Measurements from ENCODE around the gene GPR37L1.
"Not testable (repeated sequence)": the region's sequence is repeated elsewhere in the genome, so short reads cannot be mapped to it uniquely, and the experiment has no call there.

The GPR37L1 gene

GRCh38 chr1:202155478-202156021 lies 32.8 kb downstream of the GPR37L1 start:
- DNase-seq = no peak

- no peak for DNase-seq
Observed at GRCh38 chr1:202156590-202156989, 33.9 kb downstream of the GPR37L1 start.

GRCh38 chr1:202157945-202158344 lies 35.2 kb downstream of the GPR37L1 start:
- DNase-seq = no peak

- DNase-seq = no peak
Observed at GRCh38 chr1:202158810-202159533, 36.3 kb downstream of the GPR37L1 start.

GRCh38 chr1:202159534-202160371 lies 37.0 kb downstream of the GPR37L1 start:
- no peak for DNase-seq

- no peak for DNase-seq
Observed at GRCh38 chr1:202160377-202160940, 37.7 kb downstream of the GPR37L1 start, which contains the start of gene PTPN7. Gene PTPN7, minus strand, starts transcription at chr1:202160602. Its CDS starts 1,200 bp downstream, at chr1:202159402.

- no peak for DNase-seq
Observed at GRCh38 chr1:202161151-202162046, 38.7 kb downstream of the GPR37L1 start.

GRCh38 chr1:202162047-202162417 lies 39.3 kb downstream of the GPR37L1 start:
- no peak for DNase-seq

GRCh38 chr1:202162418-202163280 lies 39.9 kb downstream of the GPR37L1 start:
- DNase-seq = no peak

- no peak for DNase-seq
Observed at GRCh38 chr1:202163281-202164270, 40.9 kb downstream of the GPR37L1 start.

- DNase-seq = no peak
Observed at GRCh38 chr1:202164271-202165037, 41.7 kb downstream of the GPR37L1 start.

GRCh38 chr1:202165267-202165941 lies 42.7 kb downstream of the GPR37L1 start:
- no peak for DNase-seq

GRCh38 chr1:202165942-202166843 lies 43.5 kb downstream of the GPR37L1 start:
- no peak for DNase-seq

GRCh38 chr1:202167054-202167453 lies 44.3 kb downstream of the GPR37L1 start:
- DNase-seq = not testable (repeated sequence)

GRCh38 chr1:202167708-202168415 lies 45.1 kb downstream of the GPR37L1 start:
- peak; percentile 68 for DNase-seq

GRCh38 chr1:202168861-202169260 lies 46.1 kb downstream of the GPR37L1 start:
- no peak for DNase-seq

GRCh38 chr1:202170726-202171125 lies 48.0 kb downstream of the GPR37L1 start:
- no peak for DNase-seq
